ENCODE data around the gene WDR20.
"Not testable (repeated sequence)": the region's sequence is repeated elsewhere in the genome, so short reads cannot be mapped to it uniquely, and the experiment has no call there.

DNA sequence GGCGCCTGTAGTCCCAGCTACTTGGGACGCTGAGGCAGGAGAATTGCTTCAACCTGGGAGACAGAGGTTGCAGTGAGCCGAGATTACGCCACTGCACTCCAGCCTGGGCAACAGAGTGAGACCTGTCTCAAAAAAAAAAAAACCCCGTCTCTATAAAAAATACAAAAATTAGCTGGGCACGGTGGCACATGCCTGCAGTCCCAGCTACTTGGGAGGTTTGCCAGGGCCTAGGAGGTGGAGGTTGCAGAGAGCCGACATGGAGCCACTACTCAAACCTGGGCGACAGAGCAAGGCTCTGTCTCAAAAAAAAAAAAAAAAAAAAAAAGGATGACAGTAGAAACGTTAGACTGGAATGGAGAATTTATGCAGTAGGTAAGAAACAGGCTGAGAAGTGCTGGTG lies 5.7 kb upstream of the WDR20 start:
- TF ChIP-seq JUN (CRISPR knock-in tag; IDR thresholded peaks at IDR 0.05); SP1 (CRISPR knock-in tag; conservative IDR thresholded peaks at IDR 0.05): not testable (repeated sequence)

Measured in WTC11 (cell line).